ENCODE results near the gene PEX3. TPM values are rescaled to one million over a fixed set of nuclear protein-coding genes. Genes with fewer than 3 reads are reported as not detected.
"Not testable (repeated sequence)": the region's sequence is repeated elsewhere in the genome, so short reads cannot be mapped to it uniquely, and the experiment has no call there.

Gene PEX3
- total RNA-seq, 1 donor from 2014 or later, result 17.4 TPM

GRCh38 chr6:143431226-143431625 lies 19.4 kb upstream of the PEX3 start:
- Histone ChIP-seq H3K4me1 (no peaks in the 10 kb centered on the region), H3K36me3 (no peaks in the 10 kb centered on the region), H3K4me3 (no peak overlapping the region), H3K27ac (no peak overlapping the region), H3K27me3 (no peaks in the 10 kb centered on the region), H3K9me3 (no peaks in the 10 kb centered on the region)
- intact Hi-C loops (cut with DNase I), result no loop called here
- TF ChIP-seq POLR2A (IDR thresholded peaks at IDR 0.05) (no peak), POLR2AphosphoS5 (IDR thresholded peaks at IDR 0.05; ENCODE audit: insufficient read depth in 1 of 2, low read depth in 1 of 2) (no peak)
- TF ChIP-seq, protein P1, sequence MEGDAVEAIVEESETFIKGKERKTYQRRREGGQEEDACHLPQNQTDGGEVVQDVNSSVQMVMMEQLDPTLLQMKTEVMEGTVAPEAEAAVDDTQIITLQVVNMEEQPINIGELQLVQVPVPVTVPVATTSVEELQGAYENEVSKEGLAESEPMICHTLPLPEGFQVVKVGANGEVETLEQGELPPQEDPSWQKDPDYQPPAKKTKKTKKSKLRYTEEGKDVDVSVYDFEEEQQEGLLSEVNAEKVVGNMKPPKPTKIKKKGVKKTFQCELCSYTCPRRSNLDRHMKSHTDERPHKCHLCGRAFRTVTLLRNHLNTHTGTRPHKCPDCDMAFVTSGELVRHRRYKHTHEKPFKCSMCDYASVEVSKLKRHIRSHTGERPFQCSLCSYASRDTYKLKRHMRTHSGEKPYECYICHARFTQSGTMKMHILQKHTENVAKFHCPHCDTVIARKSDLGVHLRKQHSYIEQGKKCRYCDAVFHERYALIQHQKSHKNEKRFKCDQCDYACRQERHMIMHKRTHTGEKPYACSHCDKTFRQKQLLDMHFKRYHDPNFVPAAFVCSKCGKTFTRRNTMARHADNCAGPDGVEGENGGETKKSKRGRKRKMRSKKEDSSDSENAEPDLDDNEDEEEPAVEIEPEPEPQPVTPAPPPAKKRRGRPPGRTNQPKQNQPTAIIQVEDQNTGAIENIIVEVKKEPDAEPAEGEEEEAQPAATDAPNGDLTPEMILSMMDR (IDR thresholded peaks at IDR 0.05), result no peak
- DNase-seq (ENCODE audit: extremely low spot score in 2 of 2), result no peak

DNA sequence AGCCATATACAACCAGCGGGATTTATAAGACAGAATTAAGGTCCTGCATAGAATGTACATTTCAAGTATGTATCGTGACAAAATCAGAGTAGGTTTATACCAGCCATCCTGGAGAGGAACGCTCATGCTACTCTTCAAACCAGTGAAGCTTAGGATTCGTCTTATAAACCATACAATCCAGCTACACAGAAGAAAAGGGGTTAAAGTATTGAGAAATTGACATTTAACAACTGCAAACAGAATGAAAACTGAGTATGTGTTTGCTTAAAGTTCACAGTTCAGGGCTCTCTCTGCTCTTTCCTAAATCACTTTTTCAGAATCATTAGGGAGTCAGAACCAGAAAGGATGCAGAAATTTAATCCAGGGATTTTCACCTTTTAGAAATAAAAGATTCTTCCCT lies 18.0 kb upstream of the PEX3 start:
- no peaks in the 10 kb centered on the region for H3K4me1 ChIP-seq
- intact Hi-C loops (cut with DNase I), result no loop called here
- H3K4me3 ChIP-seq, result no peak overlapping the region
- no peak for TF ChIP-seq POLR2A (IDR thresholded peaks at IDR 0.05)
- no peak for TF ChIP-seq POLR2AphosphoS5 (IDR thresholded peaks at IDR 0.05; ENCODE audit: insufficient read depth in 1 of 2, low read depth in 1 of 2)
- TF ChIP-seq, protein P1 (IDR thresholded peaks at IDR 0.05), result no peak
- H3K36me3 ChIP-seq, result no peaks in the 10 kb centered on the region
- H3K27ac ChIP-seq, result no peak overlapping the region
- DNase-seq (ENCODE audit: extremely low spot score in 2 of 2), result no peak
- H3K9me3 ChIP-seq, result no peaks in the 10 kb centered on the region
- H3K27me3 ChIP-seq, result no peaks in the 10 kb centered on the region

DNA sequence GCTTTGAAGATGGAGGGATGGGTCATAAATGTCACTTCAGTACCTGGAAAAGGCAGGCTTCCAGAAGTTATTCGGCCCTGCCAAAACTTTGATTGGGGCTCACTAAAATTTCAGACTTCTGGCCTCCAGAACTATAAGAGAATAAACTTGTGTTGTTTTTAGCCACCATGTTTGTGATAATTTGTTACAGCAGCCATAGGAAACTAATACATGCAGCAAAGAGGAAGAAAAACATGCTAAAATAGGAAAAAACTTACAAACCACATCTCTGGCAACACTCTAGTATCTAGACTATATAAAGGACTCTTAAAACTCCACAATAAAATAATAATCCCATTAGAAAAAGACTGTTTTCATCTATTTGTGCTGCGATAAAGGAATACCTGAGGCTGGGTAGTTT lies 9.6 kb upstream of the PEX3 start:
- DNase-seq (ENCODE audit: extremely low spot score in 2 of 2), result no peak
- Histone ChIP-seq H3K27me3 (no peaks in the 10 kb centered on the region), H3K36me3 (peaks cover 0 to 11% of the 10 kb centered on the region in 2 donors), H3K27ac (no peak overlapping the region), H3K4me1 (no peaks in the 10 kb centered on the region), H3K9me3 (no peaks in the 10 kb centered on the region), H3K4me3 (no peak overlapping the region)
- TF ChIP-seq, protein P1 (IDR thresholded peaks at IDR 0.05), result no peak
- TF ChIP-seq POLR2AphosphoS5 (IDR thresholded peaks at IDR 0.05; ENCODE audit: insufficient read depth in 1 of 2, low read depth in 1 of 2), result no peak
- no peak for TF ChIP-seq POLR2A (IDR thresholded peaks at IDR 0.05)
- intact Hi-C loops (cut with DNase I), result no loop called here

GRCh38 chr6:143441680-143442545 lies 8.7 kb upstream of the PEX3 start:
- Histone ChIP-seq H3K27me3 (no peaks in the 10 kb centered on the region), H3K4me3 (no peak overlapping the region), H3K27ac (no peak overlapping the region), H3K9me3 (no peaks in the 10 kb centered on the region), H3K4me1 (no peaks in the 10 kb centered on the region), H3K36me3 (peaks cover 0 to 11% of the 10 kb centered on the region in 2 donors)
- TF ChIP-seq POLR2A (IDR thresholded peaks at IDR 0.05) (no peak), POLR2AphosphoS5 (IDR thresholded peaks at IDR 0.05; ENCODE audit: insufficient read depth in 1 of 2, low read depth in 1 of 2) (no peak)
- TF ChIP-seq, protein P1 (IDR thresholded peaks at IDR 0.05), result no peak
- DNase-seq (ENCODE audit: extremely low spot score in 2 of 2), result no peak
- intact Hi-C loops (cut with DNase I), result no loop called here

DNA sequence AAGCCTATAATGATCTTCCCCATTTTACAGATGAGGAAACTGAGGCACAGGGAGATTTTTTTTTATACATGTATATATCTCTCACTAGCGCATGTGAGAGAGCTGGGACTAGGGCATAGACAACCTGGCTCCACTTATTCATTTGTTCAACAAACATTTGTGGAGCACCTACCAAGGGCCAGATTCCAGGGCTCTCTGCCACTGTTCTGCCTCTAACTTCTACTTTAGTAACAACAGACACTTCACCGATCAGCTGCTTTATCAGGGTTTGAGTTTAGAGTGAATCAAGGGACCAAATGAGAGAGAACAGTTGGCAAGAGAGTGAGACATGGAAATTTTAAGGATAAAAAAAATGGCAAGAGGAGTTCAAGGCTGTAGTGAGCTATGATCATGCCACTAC lies 7.5 kb upstream of the PEX3 start:
- intact Hi-C loops (cut with DNase I), result no loop called here
- Histone ChIP-seq H3K36me3 (peaks cover 0 to 11% of the 10 kb centered on the region in 2 donors), H3K4me1 (no peaks in the 10 kb centered on the region), H3K4me3 (no peak overlapping the region), H3K27me3 (no peaks in the 10 kb centered on the region), H3K9me3 (no peaks in the 10 kb centered on the region), H3K27ac (no peak overlapping the region)
- TF ChIP-seq, protein P1 (IDR thresholded peaks at IDR 0.05), result no peak
- no peak for TF ChIP-seq POLR2A (IDR thresholded peaks at IDR 0.05)
- no peak for TF ChIP-seq POLR2AphosphoS5 (IDR thresholded peaks at IDR 0.05; ENCODE audit: insufficient read depth in 1 of 2, low read depth in 1 of 2)
- no peak for DNase-seq (ENCODE audit: extremely low spot score in 2 of 2)

GRCh38 chr6:143447865-143448264 lies 2.7 kb upstream of the PEX3 start:
- H3K36me3 ChIP-seq; DNase-seq (ENCODE audit: extremely low spot score in 2 of 2); H3K27ac ChIP-seq; H3K27me3 ChIP-seq; H3K9me3 ChIP-seq; intact Hi-C loops (cut with DNase I); H3K4me3 ChIP-seq: not testable (repeated sequence)
- peaks cover 26% of the 10 kb centered on the region for H3K4me1 ChIP-seq
